WTC11 (cell line): ENCODE data around the gene AQP1.

ENCODE experiments used
- ATF1 ChIP-seq: sonication (generic); formaldehyde crosslinking; IDR thresholded peaks from 2 replicates; pipeline ENCODE4 v1.8.1; 2023; ENCODE audit warnings: mild to moderate bottlenecking, moderate library complexity, missing genetic modification reagents
- ESRRA ChIP-seq: sonication (generic); formaldehyde crosslinking; IDR thresholded peaks from 2 replicates; pipeline ENCODE4 v1.8.1; 2022; ENCODE audit warnings: mild to moderate bottlenecking, missing genetic modification reagents, borderline replicate concordance
- ETV6 ChIP-seq: sonication (generic); formaldehyde crosslinking; IDR thresholded peaks from 2 replicates; pipeline ENCODE4 v1.8.1; 2022; ENCODE audit warnings: mild to moderate bottlenecking, missing genetic modification reagents
- NFYB ChIP-seq: sonication (generic); formaldehyde crosslinking; conservative IDR thresholded peaks from 2 replicates; pipeline ENCODE4 v1.8.0; 2022; ENCODE audit warnings: low read depth, missing genetic modification reagents
- NR2C2 ChIP-seq: sonication (generic); formaldehyde crosslinking; IDR thresholded peaks from 2 replicates; pipeline ENCODE4 v1.8.0; 2022; ENCODE audit warnings: mild to moderate bottlenecking, missing genetic modification reagents
- NR3C1 ChIP-seq: sonication (generic); formaldehyde crosslinking; conservative IDR thresholded peaks from 2 replicates; pipeline ENCODE4 v1.8.1; 2023; ENCODE audit warnings: low read depth, mild to moderate bottlenecking, missing genetic modification reagents
- ZNF138 ChIP-seq: sonication (generic); formaldehyde crosslinking; conservative IDR thresholded peaks from 2 replicates; pipeline ENCODE4 v1.8.1; 2022; ENCODE audit warnings: mild to moderate bottlenecking, moderate library complexity, missing genetic modification reagents
- TF ChIP-seq, protein P1 (sequence below): sonication (generic); formaldehyde crosslinking; IDR thresholded peaks from 2 replicates; pipeline ENCODE4 v1.8.1; 2022; ENCODE audit warnings: low read depth, mild to moderate bottlenecking, moderate library complexity, missing genetic modification reagents, borderline replicate concordance
- TF ChIP-seq, protein P2 (sequence below): fragments of 200-600 bp; IDR thresholded peaks from 2 replicates; pipeline ENCODE4 v1.8.0; 2022; ENCODE audit warnings: antibody characterized with exemption
- TF ChIP-seq, protein P3 (sequence below): sonication (generic); formaldehyde crosslinking; conservative IDR thresholded peaks from 2 replicates; pipeline ENCODE4 v1.8.1; 2022; ENCODE audit warnings: mild to moderate bottlenecking, missing genetic modification reagents
- TF ChIP-seq, protein P4 (sequence below): sonication (generic); formaldehyde crosslinking; IDR thresholded peaks from 2 replicates; pipeline ENCODE4 v1.8.1; 2023; ENCODE audit warnings: mild to moderate bottlenecking, missing genetic modification reagents
- TF ChIP-seq, protein P5 (sequence below): sonication (generic); formaldehyde crosslinking; IDR thresholded peaks from 2 replicates; pipeline ENCODE4 v1.8.0; 2022; ENCODE audit warnings: mild to moderate bottlenecking, missing genetic modification reagents
- TF ChIP-seq, protein P6 (sequence below): sonication (generic); formaldehyde crosslinking; conservative IDR thresholded peaks from 2 replicates; pipeline ENCODE4 v1.8.1; 2023; ENCODE audit warnings: mild to moderate bottlenecking, low read depth, missing genetic modification reagents, moderate library complexity

DNA sequence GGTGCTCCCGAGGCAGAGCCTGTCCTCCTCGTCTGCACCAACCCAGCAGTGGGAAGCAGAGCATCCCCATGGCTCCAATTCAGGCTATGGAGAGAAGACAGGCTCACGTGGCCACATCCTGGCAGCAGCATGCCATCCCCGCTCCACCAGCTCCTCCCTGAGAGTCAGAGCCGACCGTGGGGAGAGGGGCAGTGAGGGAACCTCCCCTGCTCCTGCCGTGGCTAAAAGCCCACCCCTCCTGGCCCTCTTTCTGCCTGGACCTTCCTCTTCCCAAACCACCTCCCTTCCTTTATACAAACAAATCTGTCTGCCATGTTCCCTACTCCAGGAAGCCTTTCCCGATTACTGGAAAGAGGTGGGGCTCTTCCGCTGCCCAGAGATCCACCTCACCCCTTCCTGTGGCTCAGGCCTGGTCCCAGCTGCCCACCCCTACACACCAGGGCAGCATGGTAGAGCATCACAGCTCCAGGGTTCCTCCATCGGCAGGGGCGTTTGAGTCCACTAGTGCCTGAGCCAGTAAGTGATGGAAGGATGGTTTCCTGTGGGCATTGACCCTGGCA is 10.8 kb upstream of the AQP1 start:
- TF ChIP-seq, protein P1, sequence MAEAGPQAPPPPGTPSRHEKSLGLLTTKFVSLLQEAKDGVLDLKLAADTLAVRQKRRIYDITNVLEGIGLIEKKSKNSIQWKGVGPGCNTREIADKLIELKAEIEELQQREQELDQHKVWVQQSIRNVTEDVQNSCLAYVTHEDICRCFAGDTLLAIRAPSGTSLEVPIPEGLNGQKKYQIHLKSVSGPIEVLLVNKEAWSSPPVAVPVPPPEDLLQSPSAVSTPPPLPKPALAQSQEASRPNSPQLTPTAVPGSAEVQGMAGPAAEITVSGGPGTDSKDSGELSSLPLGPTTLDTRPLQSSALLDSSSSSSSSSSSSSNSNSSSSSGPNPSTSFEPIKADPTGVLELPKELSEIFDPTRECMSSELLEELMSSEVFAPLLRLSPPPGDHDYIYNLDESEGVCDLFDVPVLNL (CRISPR knock-in tag) = no peak
- TF ChIP-seq, protein P2, sequence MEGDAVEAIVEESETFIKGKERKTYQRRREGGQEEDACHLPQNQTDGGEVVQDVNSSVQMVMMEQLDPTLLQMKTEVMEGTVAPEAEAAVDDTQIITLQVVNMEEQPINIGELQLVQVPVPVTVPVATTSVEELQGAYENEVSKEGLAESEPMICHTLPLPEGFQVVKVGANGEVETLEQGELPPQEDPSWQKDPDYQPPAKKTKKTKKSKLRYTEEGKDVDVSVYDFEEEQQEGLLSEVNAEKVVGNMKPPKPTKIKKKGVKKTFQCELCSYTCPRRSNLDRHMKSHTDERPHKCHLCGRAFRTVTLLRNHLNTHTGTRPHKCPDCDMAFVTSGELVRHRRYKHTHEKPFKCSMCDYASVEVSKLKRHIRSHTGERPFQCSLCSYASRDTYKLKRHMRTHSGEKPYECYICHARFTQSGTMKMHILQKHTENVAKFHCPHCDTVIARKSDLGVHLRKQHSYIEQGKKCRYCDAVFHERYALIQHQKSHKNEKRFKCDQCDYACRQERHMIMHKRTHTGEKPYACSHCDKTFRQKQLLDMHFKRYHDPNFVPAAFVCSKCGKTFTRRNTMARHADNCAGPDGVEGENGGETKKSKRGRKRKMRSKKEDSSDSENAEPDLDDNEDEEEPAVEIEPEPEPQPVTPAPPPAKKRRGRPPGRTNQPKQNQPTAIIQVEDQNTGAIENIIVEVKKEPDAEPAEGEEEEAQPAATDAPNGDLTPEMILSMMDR = no peak
- TF ChIP-seq ESRRA (CRISPR knock-in tag) (no peak), NR3C1 (no peak), ATF1 (no peak), NFYB (CRISPR knock-in tag) (no peak), ETV6 (no peak), ZNF138 (CRISPR knock-in tag) (no peak), NR2C2 (CRISPR knock-in tag) (no peak)
- TF ChIP-seq, protein P3, sequence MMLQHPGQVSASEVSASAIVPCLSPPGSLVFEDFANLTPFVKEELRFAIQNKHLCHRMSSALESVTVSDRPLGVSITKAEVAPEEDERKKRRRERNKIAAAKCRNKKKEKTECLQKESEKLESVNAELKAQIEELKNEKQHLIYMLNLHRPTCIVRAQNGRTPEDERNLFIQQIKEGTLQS (CRISPR knock-in tag) = no peak
- TF ChIP-seq, protein P4, sequence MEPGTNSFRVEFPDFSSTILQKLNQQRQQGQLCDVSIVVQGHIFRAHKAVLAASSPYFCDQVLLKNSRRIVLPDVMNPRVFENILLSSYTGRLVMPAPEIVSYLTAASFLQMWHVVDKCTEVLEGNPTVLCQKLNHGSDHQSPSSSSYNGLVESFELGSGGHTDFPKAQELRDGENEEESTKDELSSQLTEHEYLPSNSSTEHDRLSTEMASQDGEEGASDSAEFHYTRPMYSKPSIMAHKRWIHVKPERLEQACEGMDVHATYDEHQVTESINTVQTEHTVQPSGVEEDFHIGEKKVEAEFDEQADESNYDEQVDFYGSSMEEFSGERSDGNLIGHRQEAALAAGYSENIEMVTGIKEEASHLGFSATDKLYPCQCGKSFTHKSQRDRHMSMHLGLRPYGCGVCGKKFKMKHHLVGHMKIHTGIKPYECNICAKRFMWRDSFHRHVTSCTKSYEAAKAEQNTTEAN (CRISPR knock-in tag) = no peak
- TF ChIP-seq, protein P5, sequence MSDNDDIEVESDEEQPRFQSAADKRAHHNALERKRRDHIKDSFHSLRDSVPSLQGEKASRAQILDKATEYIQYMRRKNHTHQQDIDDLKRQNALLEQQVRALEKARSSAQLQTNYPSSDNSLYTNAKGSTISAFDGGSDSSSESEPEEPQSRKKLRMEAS (CRISPR knock-in tag) = no peak
- TF ChIP-seq, protein P6, sequence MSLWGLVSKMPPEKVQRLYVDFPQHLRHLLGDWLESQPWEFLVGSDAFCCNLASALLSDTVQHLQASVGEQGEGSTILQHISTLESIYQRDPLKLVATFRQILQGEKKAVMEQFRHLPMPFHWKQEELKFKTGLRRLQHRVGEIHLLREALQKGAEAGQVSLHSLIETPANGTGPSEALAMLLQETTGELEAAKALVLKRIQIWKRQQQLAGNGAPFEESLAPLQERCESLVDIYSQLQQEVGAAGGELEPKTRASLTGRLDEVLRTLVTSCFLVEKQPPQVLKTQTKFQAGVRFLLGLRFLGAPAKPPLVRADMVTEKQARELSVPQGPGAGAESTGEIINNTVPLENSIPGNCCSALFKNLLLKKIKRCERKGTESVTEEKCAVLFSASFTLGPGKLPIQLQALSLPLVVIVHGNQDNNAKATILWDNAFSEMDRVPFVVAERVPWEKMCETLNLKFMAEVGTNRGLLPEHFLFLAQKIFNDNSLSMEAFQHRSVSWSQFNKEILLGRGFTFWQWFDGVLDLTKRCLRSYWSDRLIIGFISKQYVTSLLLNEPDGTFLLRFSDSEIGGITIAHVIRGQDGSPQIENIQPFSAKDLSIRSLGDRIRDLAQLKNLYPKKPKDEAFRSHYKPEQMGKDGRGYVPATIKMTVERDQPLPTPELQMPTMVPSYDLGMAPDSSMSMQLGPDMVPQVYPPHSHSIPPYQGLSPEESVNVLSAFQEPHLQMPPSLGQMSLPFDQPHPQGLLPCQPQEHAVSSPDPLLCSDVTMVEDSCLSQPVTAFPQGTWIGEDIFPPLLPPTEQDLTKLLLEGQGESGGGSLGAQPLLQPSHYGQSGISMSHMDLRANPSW = no peak
